COLO668 (cell line): ENCODE results near the gene MVK.
"Not testable (repeated sequence)": the region's sequence is repeated elsewhere in the genome, so short reads cannot be mapped to it uniquely, and the experiment has no call there.

Source experiments
- DNase-seq: peaks from one replicate; lab custom pipeline; 2025; ENCODE audit not compliant: unreplicated experiment; lab: John Stamatoyannopoulos, UW

MVK gene

DNA sequence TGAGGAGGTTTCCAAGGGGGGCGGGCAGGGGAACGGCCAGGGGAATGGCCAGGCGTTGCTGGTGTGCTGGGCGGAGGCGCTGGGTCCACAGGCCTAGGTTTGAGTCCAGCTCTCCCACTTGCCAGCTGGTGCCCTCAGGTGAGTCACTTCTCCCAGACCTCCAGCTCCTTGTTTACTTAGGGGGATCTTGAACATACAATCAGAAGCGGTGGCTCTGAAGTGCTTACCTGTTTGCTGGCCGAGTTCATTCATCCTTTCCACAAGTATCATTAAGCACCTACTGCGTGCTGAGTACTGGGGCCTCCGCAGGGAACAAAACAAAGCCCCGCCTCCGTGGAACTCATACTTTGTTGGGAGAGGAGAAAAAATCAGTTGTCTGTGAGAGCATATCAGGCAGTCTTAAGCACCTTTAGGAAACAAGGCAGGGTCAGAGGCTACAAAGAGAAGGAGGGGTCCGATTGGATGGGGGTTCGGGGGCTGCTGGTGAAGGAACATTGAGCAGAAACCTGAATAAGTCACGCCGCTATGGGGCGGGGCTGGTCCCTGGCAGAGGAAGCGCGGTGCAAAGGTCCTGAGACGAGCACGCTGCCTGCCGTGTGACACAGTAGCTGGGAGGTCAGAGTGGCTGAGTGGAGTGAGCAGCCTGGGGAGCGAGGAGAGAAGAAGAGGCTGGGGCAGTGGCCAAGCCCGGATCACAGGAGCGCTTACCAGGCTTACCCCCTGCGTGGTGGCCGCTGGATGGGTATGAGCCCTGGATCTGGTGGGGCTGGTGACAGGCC is 15.1 kb downstream of the MVK start:
- DNase-seq = peak; percentile 61

DNA sequence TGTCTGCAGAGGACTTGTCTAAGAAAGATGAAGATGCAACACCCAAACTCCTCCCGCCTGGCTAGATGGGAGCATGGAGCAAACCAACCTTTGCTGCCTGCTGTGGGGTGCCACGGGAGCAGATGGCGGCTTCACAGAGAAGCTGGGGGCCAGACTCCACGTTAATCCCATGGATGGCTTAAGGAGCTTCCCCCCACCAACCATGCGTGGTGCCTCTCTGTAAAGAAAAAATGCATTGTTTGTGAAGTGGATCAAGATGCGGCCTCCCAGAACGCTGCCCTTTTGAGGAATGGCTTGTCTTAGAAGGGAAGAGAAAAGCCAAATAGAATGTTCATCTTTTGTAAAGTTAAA is 15.6 kb downstream of the MVK start:
- DNase-seq = no peak

DNA sequence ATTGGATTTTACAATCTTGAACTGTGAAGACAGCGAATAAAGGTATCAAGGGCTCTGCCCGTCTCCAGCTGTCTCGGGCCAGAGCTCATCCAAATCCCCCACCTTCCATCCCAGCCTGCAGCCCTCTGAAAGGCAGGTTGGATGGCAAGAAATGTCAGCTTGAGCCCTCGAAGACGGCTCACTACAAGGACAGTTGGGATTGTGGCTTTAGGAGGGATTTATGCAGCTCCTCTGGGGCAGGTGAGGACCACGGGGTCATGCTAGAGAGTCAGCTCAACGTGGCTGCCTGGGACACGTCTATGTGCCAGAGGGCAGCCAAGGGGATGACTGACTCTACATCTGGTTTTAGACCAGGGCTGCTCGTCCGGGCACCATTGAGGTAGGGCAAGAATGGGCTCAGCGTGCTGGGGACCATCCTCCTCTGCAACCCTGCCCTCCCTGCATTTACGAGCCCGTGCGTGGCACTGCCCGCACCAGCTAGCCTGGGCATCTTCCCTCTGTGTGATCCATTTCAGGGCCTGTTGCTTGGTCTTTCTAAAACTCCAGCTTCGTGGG is 16.2 kb downstream of the MVK start:
- DNase-seq = no peak

DNA sequence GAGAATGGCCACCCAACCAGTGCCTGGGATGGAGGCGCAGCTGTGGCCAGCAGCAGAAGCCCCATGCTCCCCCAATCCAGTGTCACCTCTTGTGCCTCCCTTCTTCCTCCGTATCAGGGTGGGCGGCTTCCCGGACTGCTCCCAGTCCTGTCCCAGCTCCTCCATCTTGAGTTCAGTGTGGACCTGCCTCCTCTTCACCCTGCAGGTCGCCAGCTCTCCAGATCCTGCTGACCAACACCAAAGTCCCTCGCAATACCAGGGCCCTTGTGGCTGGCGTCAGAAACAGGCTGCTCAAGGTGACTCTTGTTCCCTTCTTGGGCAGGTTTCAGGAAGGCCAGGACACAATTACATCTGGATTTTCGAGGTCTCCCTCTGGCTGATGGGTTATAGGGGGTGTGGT is 17.0 kb downstream of the MVK start:
- no peak for DNase-seq

DNA sequence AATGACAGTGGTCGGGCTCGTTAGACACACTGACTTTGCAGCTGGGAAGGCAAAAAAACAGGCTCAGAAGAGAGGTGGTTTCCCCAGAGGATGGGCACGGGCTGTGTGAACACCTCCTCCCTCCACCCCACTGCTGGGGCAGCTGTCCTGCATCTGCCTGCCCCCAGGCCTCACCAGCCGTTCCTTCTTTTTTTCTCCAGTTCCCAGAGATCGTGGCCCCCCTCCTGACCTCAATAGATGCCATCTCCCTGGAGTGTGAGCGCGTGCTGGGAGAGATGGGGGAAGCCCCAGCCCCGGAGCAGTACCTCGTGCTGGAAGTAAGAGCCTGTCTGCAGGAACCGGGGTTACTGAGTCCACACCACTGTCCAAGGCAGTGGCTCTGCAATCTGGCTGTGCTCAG is 17.4 kb downstream of the MVK start:
- DNase-seq = no peak

DNA sequence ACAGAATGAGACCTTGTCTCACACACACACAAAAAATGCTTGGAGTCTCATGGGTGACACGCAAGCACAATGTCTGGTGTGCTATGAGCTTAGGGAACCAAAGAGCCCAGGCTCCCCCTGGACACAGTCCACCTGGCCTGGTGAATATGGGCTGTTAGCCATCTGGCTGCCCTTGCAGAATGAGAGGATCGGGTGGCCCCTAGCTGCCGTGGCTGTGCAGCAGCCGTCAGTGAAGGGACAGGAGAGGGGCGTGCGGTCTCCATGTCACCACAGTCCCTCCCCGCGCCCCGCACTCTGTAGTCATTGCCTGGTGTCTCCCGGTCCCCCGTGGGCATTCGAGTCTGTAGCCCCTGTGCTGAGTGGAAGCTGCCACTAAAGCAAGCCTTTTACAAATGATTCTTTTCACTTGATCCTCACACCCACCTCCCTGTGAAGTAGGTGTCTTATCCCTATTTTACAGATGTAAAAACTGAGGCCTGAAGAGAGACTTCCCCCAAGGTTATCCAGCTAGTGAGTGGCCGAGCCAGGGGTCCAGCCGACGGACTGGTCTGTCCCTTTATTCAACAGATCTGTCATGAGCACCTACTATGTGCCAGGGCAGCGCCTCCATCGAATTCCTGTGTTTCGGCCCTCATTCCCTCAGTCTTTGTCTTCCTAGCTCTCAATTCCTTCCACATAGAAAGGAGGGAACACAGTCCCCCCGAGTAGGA is 18.8 kb downstream of the MVK start:
- DNase-seq = no peak

DNA sequence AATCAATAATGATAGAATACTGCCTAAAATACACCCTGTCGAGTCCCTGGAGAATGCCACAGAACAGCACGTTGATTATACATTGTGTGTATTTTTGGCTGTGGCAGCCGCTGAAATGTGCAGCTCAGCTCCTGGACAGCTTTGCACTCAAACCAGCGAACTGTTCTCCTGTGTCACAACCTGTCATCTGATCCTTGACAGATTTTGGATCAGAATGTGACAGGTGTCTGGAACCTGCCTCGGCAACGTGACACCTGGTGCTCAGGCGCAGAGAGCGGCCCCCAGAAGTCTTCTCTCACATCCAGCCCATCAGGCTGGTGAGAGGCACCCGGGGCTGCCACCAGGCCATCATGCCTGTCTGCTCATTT is 19.3 kb downstream of the MVK start:
- DNase-seq = no peak

DNA sequence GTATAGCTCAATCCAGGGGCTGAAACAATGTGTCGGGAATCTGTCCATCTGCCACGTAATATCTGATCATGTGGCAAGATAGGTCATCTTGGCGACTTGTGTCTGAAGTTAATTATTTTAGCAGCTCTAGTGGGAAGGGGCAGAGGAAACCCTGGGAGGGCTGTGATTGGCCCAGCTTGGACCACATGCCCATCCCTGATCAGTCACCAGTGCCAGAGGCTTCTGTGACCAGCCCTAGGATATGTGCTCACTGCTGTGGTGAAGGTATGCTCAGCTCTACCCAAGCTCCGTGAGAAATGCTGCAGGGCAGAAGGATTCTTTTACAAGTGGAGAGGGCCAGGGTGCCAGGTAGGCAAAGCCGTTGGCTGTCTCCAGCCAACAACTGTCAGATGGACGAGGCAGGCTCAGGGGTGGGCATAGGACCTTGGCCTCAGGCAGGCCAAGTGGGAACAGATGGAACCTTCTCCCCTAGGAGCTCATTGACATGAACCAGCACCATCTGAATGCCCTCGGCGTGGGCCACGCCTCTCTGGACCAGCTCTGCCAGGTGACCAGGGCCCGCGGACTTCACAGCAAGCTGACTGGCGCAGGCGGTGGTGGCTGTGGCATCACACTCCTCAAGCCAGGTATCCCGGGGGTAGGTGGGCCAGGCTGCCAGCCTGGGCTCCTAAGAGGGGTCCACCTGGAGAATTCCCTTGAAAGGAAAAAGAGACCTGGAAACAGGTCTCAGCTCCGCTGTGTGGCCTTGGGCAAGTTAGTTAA is 21.1 kb downstream of the MVK start:
- no peak for DNase-seq

DNA sequence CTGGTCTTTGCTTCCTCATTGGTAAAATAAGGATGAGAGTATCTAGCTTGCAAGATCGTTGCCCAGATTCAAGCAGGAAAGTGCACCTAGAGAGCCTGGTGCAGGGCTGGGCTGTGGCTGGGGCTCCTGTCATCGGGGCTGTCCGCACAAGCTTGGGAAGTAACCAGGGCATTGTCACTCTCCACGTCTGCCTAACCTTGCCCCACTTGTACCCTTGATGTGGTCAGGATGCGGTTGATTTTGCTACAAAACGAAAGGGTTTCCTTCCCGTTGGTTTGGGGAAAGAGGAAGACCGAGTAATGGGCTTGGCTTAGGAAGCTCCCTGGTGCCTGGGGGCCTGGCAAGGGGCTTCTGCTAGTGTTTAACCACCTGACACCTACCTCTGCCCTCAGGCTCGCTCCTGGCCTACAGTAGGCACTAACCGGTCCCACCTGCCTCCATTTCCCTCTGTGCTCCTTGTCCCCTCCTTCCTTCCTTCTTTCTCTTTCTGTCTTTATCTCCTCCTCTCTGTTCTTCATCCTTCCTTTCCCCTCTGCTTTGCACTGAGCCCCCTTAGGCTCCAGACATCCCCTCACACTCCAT is 21.8 kb downstream of the MVK start:
- DNase-seq = no peak

DNA sequence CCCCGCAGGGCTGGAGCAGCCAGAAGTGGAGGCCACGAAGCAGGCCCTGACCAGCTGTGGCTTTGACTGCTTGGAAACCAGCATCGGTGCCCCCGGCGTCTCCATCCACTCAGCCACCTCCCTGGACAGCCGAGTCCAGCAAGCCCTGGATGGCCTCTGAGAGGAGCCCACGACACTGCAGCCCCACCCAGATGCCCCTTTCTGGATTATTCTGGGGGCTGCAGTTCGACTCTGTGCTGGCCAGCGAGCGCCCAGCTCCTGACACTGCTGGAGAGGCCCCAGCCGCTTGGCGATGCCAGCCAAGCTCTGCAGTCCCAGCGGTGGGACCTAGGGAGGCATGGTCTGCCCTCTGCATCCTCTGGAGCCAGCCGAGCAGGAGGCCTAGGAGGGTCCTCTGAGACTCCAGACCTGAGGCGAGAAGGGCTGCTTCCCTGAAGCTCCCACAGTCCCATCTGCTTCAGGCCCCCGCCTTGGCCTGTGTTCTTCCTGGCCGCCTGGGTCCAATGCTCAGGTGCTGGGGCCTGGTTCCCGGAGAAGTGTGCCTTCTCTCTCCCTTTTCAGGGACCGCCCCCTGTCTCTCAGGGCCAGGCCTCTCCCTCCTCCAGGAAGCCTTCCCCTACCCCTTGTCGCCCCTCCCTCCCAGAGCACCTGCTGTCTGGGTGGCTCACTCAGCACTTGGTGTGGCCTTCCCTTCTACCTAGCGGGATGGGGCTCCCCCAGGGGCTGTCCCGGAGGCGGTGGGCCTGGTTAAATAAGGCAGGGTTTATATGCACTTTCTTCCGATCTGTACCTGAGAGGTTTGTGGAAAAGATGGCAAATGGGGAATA is 23.0 kb downstream of the MVK start:
- peak; percentile 24 for DNase-seq

DNA sequence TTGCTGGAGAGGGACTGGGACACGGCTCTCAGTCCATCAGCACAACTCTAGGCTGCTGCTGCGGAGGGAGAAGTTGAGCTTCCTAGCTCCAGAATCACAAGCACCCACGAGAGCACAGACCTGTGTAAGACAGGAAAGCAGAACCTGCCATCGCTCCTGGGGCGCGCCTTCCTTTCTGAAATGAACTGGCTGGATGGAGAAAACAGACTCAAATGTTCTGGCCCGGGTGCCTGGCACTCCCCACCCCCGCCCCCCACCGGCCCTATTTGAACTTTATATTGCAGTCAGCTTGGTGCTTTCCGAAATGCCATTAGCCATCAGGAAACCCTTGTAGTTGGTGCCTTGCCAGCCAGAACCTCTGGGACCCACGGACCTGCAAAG is 23.8 kb downstream of the MVK start:
- no peak for DNase-seq

DNA sequence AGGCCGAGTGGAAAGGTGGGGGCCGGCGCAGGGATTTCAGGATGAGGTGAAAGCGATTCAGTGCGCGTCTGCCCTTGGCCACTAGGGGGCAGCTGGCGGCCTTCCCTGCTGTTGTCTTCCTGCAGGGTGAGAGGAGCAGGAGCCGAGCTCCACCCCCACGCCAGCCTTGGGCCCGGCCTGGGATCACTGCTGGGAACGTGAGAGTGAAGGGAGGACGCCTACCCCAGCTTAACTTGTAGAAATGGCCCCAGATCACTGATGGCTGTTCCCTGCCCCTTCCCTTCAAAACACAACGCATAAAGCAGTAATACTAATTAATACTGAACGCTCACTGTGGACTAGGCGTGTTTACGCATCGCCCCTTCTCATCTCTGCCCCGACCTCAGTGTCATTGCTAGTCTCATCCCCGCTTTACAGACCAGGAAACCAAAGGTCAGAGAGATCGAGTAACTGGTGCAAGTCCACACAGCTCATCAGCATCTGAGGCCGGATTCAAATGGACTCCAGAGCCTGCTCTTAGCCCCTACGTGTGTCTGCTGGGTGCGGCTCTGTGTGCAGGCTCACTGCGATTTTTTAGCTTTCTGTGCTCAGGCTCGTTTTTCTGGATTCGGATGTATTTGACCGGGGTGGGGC is 24.3 kb downstream of the MVK start:
- peak; percentile 91 for DNase-seq

DNA sequence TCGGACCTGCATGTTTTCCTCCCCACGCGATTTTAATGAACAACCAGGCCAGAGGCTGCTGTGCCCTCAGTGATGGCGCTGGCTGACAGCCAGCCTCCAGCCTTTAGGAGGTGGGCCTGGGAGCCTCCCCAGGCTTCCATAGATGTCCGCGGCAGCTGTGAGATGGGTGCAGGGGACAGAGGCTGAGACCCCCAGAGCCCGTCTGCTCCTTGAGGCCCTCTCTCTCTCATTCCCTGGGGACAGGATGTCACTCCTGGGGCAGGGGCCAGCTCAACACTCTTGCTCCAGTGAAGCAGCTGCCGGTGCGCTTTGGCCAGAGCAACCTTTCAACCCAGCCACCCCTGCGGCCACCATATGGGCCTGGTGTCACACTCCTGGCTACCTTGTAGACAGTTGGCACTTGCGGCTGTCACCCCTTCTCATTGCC is 24.8 kb downstream of the MVK start:
- DNase-seq = no peak

DNA sequence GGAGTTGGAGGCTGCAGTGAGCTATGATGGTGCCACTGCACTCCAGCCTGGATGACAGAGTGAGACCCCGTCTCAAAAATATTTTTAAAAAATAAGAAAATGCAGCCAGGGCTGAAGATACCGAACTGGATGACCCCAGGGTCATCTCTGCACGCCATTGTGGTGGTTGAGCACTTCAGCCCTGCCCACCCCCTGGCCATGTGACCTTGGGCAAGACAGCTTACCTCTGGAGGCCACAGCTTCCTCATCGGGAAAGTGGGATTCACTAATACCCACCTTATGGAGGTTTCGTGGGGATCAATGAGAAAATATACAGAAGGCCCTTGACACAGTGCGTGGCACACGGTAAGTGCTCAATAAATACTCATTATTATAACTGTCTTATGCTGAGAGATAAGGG is 25.5 kb downstream of the MVK start:
- DNase-seq = no peak

DNA sequence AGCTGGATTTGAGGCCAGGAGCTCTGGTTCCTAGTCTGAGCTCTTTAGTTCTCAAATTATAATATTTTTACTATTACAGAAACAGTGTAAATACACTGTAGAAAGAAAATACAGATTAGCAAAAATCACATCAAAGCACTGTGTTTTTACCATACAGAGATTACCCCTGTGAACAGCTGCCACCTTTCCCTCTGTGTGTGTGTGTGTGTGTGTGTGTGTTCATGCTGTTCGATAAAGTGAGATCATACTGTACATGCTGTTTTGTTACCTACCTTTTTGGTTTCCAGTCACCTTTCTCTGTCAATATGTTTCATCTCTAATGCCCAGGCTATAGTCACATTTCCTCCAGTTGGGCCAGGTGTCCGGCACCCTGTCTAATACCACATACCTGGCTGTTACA is 26.9 kb downstream of the MVK start:
- DNase-seq = peak; percentile 33

DNA sequence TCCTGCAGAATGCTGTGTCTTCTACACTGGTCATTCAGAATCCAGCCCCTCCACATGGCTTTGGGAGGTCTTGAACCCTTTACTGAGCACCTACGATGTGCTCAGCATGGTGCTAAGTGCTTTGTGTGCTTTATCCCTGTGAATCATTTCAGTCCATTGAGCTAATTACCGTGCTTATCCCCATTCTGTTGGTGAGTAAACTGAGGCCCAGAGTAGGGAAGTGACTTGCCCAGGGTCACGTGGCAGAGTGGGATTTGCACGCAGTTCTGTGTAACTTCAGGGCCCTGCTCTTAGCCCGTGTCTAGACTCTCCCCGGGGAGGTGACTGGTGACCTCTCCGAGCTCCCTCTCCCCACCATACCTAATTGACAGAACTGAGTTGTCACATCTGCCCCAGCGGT is 27.4 kb downstream of the MVK start:
- no peak for DNase-seq

DNA sequence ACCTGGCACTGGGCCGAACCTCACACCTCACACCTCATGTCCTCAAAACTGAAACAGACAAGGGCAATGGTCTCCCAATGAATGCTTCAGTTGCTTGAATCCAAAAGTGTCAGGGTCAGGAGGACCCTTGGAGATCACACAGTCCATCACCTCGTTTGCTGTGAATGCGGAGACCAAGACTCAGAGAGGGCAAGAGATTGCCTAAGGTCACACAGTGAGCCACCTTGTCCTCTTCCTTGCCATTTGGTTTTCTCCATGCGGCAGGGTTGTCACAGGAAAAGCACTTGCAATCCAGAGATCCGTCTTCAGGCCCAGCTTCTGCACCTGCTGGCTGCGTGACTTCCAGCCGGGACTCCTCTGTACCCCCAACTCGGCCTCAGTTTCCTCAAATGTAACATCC is 28.0 kb downstream of the MVK start:
- no peak for DNase-seq

DNA sequence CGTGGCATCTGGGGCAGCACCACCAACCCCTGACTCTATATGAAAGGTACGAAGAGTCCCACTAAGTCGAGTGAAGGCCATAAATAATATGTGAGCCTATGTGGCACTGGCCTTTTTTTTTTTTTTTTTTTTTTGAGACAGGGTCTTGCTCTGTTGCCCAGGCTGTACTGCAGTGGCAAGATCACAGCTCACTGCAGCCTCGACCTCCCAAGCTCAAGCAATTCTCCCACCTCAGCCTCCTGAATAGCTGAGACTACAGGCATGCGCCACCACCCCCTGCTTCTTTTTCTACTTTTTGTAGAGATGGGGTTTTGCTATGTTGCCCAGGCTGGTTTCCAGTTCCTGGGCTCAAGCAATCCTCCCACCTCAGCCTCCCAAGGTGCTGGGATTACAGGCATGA is 28.5 kb downstream of the MVK start:
- DNase-seq = not testable (repeated sequence)

DNA sequence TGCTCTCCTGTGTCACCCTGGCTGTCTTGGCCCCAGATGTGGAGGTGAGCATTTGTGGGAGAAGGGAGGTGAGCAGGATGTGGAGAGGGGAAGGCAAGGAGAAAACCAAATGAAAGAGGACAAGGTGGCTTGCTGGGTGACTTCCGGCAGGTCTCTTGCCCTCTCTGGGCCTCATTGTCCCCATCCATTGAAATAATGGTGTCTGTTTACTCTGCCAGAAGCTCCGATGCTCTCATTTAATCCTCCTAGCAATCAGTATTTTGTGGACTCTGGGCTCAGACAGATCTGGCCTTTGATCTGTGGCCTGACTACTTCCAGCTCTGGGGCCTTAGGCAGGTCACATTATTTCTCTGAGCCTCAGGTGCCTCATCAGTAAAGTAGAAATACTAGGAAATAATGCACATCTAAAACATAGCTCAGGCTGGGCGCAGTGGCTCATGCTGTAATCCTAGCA is 30.6 kb downstream of the MVK start:
- no peak for DNase-seq

DNA sequence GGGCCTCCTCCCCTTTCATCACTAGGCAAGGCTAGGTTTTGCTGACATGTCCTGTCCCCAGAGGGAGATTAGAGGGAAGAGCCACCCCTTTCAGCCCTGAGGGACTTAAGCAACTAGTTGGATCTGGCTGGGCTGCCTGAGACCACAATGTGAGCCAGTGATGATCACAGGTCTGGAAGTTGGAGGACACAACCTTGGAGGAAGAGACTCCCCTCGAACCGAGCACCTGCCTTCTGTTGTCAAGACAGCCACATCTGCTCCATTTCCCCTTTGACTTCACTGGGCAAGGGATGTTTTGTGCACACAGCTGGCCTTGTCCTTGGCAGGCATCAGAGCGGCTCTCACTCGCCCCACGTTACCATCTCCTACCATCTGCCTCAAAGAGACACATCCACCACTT is 31.4 kb downstream of the MVK start:
- peak; percentile 53 for DNase-seq
